NCI-H2227 (cell line): ENCODE measurements around the gene LRCH1.

Source experiments
- DNase-seq: peaks from one replicate; lab custom pipeline; 2025; ENCODE audit not compliant: unreplicated experiment; lab: John Stamatoyannopoulos, UW

Gene LRCH1

DNA sequence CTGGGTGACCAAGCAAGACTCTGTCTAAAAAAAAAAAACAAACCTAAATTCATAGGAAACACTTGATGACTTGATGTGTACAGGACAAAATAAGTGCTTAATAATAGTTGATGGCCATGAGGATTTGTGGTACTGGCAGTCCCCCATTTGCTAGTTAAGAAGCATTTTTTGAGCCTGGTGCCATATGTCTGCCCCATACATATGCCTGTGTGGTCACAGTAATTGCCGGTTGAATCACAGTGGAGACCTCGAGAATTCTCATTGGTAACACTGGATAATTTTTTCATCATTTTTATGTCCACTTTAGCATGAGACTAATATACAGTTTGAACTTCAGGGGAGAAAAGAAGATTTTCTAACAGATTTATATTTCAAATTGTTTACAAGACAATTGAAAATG is 79.2 kb downstream of the LRCH1 start:
- no peak for DNase-seq

DNA sequence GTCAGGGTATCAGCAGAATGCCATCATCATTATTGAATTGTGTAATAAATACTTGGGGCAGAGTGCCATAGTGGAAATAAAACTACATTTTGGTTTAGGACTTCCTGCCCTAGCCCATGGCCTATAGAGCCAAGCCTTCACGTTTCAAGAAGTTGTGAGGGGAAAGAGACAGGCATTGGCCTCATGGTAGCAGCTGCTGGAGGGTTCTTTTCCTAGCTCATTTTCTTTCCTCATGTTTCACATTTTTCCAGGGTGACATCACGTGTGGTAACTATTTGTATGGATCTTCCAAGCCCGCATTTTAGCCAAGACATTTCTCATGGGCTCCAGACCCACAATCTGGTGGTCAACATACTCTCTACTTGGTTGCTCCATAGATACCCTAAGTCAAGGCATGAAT is 80.4 kb downstream of the LRCH1 start:
- no peak for DNase-seq

GRCh38 chr13:46636451-46636850 is 83.5 kb downstream of the LRCH1 start:
- no peak for DNase-seq

DNA sequence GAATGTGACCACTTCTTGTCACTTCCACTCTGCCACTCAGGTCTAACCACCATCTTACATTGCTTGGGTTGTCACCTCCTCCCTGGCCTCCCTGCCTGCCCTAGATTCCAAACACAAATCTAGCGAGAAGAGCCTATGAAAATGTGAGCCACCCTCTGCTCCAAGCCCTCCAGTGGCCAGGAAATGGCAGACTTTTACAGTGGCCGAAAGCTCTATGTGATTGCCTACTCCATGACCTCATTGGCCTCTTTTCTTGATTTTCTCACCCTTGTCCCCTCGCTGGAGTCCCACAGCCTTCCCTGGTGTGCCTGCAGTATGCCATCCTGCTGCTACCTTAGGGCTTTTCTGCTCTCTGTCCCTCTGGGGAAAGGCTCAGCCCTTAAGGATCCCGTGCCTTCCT is 84.2 kb downstream of the LRCH1 start:
- no peak for DNase-seq

DNA sequence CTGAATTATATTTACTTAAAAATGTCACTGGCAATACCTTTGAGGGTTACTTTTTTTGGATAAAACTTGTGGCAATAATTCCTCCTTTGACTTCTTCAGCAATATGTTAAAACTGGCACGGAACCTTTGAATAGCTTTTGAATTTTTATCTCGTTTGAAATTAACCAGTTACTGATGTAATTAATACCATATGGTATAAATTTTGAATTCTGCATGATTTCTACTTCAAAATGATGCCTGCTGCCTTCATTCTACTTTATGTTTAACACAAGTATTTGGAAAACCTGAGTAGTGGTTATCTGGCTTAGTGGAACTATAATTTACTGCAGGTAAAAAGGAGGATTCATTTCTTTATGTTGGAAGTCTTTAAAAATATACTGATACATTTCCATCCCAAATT is 85.3 kb downstream of the LRCH1 start:
- DNase-seq: no peak

DNA sequence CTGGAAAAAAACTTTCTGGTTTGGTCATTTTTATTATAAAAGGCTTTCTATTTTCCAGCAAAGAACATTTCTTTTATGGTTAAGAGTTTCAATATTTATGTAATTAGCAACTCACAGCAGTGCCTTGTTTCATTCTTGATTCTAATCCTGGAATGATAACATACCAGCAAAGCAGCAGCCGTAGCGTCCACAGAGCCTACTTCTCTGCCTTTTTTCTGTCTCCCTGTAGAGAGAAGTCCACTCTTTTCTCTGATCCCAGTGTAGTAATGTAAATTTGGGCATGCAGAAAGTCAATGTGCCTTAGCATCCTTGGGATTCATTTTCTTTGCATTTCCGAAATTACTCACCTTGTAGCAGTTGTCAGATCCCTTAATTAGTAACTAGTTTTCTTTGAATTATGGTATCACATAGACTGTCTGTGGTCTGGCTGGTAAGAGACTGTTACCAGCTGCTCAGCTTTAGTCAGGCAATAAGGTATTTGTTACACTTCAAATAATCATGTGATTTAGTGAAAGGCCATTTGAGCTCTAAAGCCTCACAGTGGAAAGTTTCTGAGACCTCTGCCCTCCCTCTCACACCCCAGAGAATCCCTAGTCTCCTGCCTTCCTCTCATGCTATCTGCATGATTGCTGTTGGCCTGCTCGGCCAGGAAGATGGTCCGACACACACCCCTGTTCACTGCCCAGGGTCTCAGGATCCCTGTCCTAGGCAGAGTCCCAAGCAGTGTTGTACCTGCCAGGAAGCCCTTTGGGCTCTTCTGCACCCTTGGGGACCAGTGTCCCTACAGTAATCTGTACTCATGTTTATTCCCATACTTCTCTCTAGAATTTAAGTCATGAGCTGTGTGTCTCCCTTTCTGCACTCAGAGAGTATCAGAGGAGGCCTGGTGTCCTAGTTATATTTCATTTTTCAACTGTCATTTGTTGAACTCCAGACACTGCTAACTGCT is 86.3 kb downstream of the LRCH1 start:
- DNase-seq: no peak

DNA sequence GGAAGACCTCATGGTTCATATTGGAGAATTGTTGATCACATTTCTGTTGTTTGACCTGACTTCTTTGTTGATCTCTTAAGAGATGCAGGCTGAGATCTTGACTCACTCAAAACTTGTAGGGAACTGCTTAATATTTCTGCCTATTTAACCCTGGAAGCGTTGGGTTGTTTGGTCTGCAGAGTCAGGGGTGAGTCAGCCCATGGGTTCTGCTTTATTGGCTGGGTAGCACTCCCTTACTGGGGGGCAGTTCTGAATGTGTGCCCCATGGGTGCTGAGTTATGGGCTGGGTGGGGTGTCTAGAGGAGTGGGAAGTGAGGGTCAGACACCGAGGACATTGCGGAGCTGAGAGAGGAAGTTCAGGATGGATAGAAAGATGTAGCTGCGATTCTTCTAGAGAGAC is 87.9 kb downstream of the LRCH1 start:
- no peak for DNase-seq

DNA sequence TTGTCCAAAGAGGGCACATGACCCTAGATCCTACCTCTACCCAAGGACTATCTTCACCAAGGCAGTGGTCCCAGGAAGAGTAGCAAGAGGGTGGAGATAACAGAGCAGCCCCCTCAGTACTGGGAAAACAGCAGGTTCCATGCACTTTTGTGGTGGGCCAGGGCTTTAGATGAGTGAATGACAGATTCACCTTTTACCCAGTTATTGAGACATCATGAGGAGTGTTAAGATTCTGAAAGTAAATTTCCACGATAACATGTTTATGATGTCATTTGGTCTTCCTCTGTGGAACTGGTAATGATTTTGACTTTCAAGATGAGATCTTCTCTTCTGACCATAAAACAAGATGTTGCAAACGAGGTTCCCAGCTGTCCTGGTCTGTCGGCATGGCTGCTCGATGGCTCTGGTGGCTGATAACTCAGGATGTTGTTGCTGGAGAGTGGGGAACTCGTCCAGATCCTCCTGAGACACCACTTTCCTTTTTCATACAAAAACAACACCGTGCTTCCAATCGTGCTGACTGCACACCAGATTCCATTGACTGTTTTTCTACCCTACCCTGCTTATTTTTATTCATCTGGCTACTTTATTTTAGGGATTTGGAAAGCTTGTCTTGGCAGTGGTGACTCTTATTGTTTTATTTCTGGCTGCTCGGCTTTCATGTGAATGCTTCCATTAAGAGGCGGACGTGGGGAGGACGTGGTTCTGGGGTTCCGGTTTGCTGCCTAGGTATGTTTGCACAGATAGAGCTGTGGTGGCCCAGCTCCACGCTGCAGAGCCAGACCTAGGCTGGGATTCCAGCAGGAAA is 88.5 kb downstream of the LRCH1 start:
- no peak for DNase-seq

DNA sequence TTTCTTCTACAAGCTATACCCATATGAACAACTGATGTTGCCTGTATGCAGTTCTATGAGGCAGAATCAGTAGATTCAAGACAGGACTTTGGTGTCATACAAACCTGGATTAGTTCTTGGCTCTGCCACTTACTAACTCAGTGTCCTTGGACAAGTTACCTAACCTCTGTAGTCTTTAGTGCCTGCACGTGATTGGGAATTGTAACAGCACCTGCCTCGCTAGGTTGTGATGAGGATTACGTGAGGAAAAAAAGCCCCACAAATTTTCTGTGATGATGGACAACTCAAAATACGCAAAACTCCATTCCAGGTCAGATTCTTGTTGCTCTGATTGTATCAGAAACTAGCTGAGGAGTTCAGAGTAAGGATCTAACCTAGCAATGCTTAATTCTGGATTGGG is 89.3 kb downstream of the LRCH1 start:
- DNase-seq: no peak

- DNase-seq: no peak
Observed at GRCh38 chr13:46643165-46643777, 90.3 kb downstream of the LRCH1 start.

DNA sequence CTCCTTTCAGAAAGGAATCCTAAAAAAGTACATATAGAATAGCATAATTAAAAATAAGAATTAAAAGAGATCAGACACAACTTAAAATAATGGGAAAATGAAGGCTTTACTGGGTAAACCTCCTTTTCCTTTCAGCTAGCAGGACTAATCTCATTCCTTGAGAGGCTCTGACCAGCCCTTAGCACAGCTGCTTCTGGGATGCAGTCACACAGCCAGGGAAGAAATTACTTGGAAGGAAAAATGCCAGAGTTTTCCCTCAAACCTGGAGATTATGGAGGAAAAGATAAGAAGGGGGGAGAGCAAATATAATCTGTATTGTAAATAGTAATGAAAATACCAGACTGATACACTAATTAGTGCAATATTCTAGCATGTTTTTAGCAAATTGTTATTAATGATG is 91.8 kb downstream of the LRCH1 start:
- DNase-seq: no peak

DNA sequence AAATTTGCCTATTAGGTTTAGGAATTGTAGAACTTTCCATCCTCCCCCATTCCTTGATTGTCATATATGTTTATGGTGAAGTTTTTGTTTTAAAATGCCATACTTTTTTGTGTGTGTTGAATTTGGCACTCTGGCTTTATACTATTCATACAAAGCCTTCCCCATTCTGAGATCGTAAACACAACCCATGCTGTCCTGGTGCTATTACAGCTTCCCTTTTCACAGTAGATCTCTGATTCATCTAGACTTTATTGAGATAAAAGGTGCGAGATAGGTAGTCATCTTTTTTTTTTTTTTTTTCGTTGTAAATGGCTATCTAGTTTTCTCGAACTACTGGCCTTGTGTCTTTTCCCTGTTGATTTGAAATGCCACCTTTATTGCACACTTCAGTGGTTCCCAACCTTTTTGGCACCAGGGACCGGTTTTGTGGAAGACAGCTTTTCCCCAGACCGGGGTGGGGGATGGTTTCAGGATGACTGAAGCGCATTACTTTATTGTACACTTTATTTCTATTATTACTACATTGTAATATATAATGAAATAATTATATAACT is 94.6 kb downstream of the LRCH1 start:
- no peak for DNase-seq

DNA sequence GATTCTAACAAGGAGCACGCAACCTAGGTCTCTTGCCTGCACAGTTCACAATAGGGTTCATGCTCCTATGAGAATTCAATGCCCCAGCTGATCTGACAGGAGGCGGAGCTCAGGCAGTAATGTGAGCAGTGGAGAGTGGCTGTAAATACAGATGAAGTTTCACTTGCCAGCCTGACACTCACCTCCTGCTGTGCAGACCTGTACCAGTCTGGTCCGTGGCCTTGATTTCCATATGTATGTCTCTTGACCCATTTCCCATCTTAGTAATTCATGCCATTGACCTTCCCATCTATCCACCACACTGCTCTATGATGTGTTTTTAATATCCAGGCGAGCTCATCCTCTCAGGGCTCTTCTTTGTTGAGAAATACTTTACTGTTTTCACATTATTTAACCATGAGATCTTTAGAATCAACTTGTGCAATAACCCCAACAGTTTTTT is 95.2 kb downstream of the LRCH1 start:
- peak; percentile 17 for DNase-seq

- no peak for DNase-seq
Observed at GRCh38 chr13:46649816-46650215, 96.8 kb downstream of the LRCH1 start.

DNA sequence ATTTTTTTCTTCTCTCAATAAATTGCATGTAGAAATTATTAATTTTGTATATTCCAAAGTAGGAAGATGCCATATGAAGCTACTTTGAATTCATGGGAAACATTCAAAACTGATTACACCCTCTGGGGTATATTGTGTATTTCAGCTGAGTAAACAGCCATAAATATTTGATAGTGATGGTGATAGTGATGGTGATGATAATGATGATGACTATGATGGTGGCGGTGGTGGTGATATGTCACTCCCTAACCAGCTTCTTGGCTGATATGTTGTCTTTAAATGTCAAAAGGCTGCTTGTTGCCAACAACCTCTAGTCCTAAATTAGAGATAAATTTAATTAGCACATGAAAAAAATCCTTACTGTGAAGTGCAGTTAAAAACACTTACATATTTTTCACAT is 102.0 kb downstream of the LRCH1 start:
- DNase-seq: no peak

GRCh38 chr13:46655377-46656180 is 102.6 kb downstream of the LRCH1 start:
- DNase-seq: no peak

DNA sequence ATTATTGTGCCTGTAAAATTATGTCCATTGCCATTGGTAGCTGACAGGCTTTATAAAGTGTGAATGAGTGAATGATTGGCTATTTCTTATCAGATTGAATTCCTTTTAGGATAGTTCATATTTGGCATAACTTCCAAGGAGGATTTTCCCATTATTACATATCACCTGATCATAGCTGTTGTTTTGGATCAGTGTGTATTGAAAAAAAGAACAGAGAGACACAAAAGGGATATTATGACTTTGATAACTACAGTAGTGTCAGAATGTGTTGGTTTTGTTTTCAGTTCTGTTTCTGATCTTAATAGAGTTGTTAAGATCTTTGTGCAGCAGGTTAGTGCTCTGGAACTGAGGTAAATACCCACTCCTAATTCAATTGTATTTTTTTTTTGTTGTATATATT is 103.8 kb downstream of the LRCH1 start:
- DNase-seq: no peak

DNA sequence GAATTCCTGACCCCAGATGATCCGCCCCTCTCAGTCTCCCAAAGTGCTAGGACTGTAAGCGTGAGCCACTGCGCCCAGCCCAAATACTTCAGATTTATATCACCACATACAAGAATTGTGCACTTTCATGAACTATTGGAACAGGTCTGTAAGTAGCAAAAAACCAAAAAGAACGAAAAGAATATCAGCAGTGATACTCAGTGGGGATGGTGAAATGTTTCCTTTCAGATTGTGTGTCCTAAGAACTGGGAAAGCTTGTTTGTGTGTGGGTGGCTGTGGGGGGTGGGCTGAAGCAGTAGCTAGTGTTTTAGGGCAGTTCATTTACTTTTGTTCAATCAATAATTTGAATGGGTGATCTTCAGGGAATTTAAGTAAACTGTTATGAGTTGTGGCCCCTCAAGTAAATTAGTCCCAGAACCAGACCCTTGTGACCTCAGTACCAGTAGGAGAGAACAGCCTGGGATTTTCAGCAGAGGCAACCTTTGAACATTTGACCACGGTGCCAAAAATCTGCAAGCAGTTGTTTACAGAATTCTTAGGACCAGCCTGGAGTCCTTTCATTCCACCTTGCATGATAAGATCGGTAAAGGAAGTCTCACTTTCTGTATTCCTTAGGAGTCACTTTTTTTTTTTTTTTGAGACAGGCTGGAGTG is 106.6 kb downstream of the LRCH1 start:
- no peak for DNase-seq

DNA sequence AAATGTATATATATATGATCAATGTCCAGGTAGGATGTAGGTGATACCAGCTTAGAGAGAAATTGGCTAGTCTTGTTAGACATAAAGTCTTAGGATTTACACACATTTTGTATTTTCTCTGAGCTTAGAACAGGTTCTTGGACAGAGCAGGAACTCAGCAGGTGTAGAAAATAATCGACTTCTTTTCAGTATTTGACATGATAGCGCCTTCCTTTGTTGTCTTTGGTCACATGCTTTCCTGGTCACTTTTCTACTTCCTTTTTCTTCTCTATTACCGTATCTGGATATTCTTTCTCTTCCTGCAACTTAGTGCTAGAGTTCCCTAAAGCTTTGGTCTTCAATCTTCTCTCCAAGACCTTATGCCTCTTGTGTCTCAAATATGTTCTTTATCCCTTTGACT is 107.4 kb downstream of the LRCH1 start:
- no peak for DNase-seq

GRCh38 chr13:46660857-46661256 is 107.9 kb downstream of the LRCH1 start:
- DNase-seq: no peak
